Hepatocyte (in vitro differentiated cells): ENCODE measurements around the gene TRIM63. TPM values are rescaled to one million over a fixed set of nuclear protein-coding genes. Genes with fewer than 3 reads are reported as not detected.
A peak's percentile ranks its signal among the peaks of the same experiment; 100 is the strongest.

Source experiments
- DNase-seq: peaks from one replicate; pipeline ENCODE4 v3.0.0-alpha.2; 2016; ENCODE audit warnings: low spot score
- H2AFZ ChIP-seq: fragments of 200-600 bp; sonication (generic); 2 replicates; pipeline ENCODE4 v1.6.0; 2016; ENCODE audit warnings: antibody characterized with exemption, mild to moderate bottlenecking
- H3K27ac ChIP-seq: fragments of 200-600 bp; sonication (generic); 2 replicates; pipeline ENCODE4 v1.5.1; 2016; ENCODE audit warnings: mild to moderate bottlenecking
- H3K27me3 ChIP-seq: fragments of 200-600 bp; sonication (generic); 2 replicates; pipeline ENCODE4 v1.6.1; 2016
- H3K36me3 ChIP-seq: fragments of 200-600 bp; sonication (generic); replicated peaks from 2 replicates; pipeline ENCODE4 v1.5.1; 2016; ENCODE audit warnings: low read depth; ENCODE audit not compliant: insufficient read depth
- H3K4me1 ChIP-seq: fragments of 200-600 bp; sonication (generic); 2 replicates; pipeline ENCODE4 v1.5.1; 2016; ENCODE audit warnings: mild to moderate bottlenecking, moderate library complexity; ENCODE audit not compliant: insufficient read depth
- H3K4me2 ChIP-seq: fragments of 200-600 bp; sonication (generic); 2 replicates; pipeline ENCODE4 v1.6.0; 2016
- H3K4me3 ChIP-seq: fragments of 200-600 bp; sonication (generic); 2 replicates; pipeline ENCODE4 v1.5.1; 2016; ENCODE audit warnings: mild to moderate bottlenecking
- H3K79me2 ChIP-seq: fragments of 200-600 bp; sonication (generic); 2 replicates; pipeline ENCODE4 v1.6.0; 2017; ENCODE audit warnings: mild to moderate bottlenecking
- H3K9me2 ChIP-seq: fragments of 200-600 bp; sonication (generic); replicated peaks from 2 replicates; pipeline ENCODE4 v1.6.0; 2017; ENCODE audit warnings: mild to moderate bottlenecking; ENCODE audit not compliant: insufficient read depth
- H3K9me3 ChIP-seq: fragments of 200-600 bp; sonication (generic); 2 replicates; pipeline ENCODE4 v1.5.1; 2016; ENCODE audit warnings: low read depth, mild to moderate bottlenecking
- H4K20me1 ChIP-seq: fragments of 200-600 bp; sonication (generic); 2 replicates; pipeline ENCODE4 v1.6.0; 2016; ENCODE audit warnings: mild to moderate bottlenecking; ENCODE audit not compliant: insufficient read depth, poor library complexity, severe bottlenecking
- CTCF ChIP-seq: fragments of 200-600 bp; sonication (generic); IDR thresholded peaks from 2 replicates; pipeline ENCODE4 v1.5.1; 2016; ENCODE audit warnings: antibody characterized with exemption, mild to moderate bottlenecking; ENCODE audit not compliant: poor library complexity
- EZH2 ChIP-seq: fragments of 200-600 bp; sonication (generic); IDR thresholded peaks from 2 replicates; pipeline ENCODE4 v1.6.1; 2016; ENCODE audit warnings: antibody characterized with exemption, mild to moderate bottlenecking, borderline replicate concordance
- EZH2phosphoT487 ChIP-seq: fragments of 200-600 bp; sonication (generic); IDR thresholded peaks from one replicate; pipeline ENCODE4 v1.6.1; 2018; ENCODE audit warnings: antibody characterized with exemption, mild to moderate bottlenecking, low read depth, moderate library complexity; ENCODE audit not compliant: unreplicated experiment, severe bottlenecking
- WGBS: methylation state at CpG from one replicate; pipeline ENCODE4 v1.1.6; 2016; ENCODE audit warnings: low lambda C conversion rate; ENCODE audit errors: missing lambda C conversion rate; 5-methylcytosine and 5-hydroxymethylcytosine counted together
- polyA plus RNA-seq: library from polyadenylated mRNA; unstranded; fragments of >200 nt; fragmentation: Nextera tagmentation; extraction: Ambion mirVana; gene quantifications from 2 replicates; pipeline ENCODE4 v1.2.1, GENCODE V29; 2016
- total RNA-seq: library from RNA; depleted of rRNA; stranded (reverse); fragments of >200 nt; gene quantifications from 2 replicates; pipeline ENCODE4 v1.2.3, GENCODE V29; 2014

TRIM63 gene
- total and polyA plus RNA-seq, 2 experiments from 2014 or later, result 2.9 to 8.2 TPM

DNA sequence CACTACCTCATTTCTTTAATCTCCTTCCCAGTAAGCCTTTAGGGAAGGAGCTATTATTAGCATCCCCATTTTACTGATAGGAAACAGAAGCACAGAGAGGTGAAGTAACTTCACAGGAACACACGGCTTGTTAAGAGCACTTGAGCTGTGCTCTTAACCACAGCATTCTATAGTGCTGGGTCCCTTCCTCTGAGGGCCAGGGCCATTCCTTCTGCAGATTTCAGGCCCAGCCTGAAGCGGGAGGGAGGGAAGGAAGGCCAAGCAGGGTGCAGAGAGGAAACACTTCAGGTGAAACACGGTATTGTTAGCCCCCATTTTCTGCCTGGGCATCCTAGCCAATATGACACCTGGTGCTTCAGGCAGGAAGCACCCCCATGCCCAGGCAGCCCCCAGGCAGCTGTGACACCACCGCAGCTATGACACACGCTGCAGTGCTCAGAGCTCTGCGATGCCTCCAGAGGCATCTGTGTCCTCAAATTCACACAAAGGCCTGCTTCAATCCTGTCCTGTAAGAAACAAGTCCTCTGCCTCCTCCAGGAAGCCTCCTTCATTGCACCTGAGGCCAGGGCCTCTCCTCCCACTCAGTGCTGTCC, 50.4 kb downstream of the TRIM63 start:
- H3K4me2 ChIP-seq, result no peak overlapping the region
- WGBS, result 81% methylated on average over 6 of the region's 6 CpGs
- TF ChIP-seq EZH2phosphoT487, result no peak
- no peak for TF ChIP-seq CTCF
- no peak for TF ChIP-seq EZH2

DNA sequence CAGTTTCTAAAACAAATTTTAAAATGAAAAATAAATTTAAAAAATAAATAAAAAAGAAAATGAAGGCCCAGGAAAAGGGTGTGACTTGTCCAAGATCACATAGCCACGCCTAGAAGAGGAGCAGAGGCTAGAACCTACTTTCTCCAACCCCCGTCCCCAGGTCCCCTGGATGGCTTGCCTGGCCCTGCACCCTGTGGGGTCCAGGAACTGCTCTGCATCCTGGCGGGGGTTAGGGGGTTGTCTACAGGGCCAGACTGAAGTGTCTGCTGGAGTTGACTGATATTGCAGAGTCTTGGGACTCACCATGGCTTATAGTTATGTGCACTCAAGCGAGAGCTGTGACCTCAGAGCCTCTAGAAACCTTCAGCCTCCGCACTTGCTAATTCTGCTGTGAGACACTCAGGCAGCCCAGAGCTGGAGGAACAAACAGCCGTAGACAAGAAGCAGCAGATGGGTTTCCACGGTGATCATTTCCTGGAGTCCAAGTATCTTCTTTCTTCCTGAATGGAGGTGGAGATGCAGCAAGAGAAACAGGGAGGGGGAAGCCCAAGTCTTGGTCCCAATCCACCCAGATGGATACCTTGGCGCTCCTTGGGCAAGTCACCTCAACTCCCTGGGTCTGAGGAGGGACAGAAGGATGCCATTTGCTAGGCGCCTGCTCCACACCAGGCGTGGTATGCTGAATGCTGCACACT, 51.0 kb downstream of the TRIM63 start:
- WGBS, result 84% methylated on average over 10 of the region's 10 CpGs
- H3K9me2 ChIP-seq, result no peaks in the 10 kb centered on the region
- no peak for TF ChIP-seq EZH2
- TF ChIP-seq CTCF, result no peak
- no peak for TF ChIP-seq EZH2phosphoT487
- H3K4me2 ChIP-seq, result no peak overlapping the region
- H3K36me3 ChIP-seq, result no peaks in the 10 kb centered on the region
- H3K79me2 ChIP-seq, result no peaks in the 10 kb centered on the region
- no peak overlapping the region for H3K4me3 ChIP-seq
- no peak overlapping the region for H2AFZ ChIP-seq
- H3K4me1 ChIP-seq, result no peaks in the 10 kb centered on the region
- no peak overlapping the region for H3K27ac ChIP-seq
- H3K9me3 ChIP-seq, result no peaks in the 10 kb centered on the region
- H3K27me3 ChIP-seq, result no peaks in the 10 kb centered on the region
- no peaks in the 10 kb centered on the region for H4K20me1 ChIP-seq
- DNase-seq, result no peak

More for the DNA sequence above, 50.4 kb downstream of the TRIM63 start:
- H3K4me3 ChIP-seq, result no peak overlapping the region
- H3K27me3 ChIP-seq, result no peaks in the 10 kb centered on the region
- H3K9me3 ChIP-seq, result no peaks in the 10 kb centered on the region
- DNase-seq, result no peak
- H3K4me1 ChIP-seq, result no peaks in the 10 kb centered on the region
- H3K9me2 ChIP-seq, result no peaks in the 10 kb centered on the region
- H3K27ac ChIP-seq, result no peak overlapping the region
- no peaks in the 10 kb centered on the region for H4K20me1 ChIP-seq
- no peaks in the 10 kb centered on the region for H3K79me2 ChIP-seq
- no peak overlapping the region for H2AFZ ChIP-seq
- no peaks in the 10 kb centered on the region for H3K36me3 ChIP-seq

- no peak overlapping the region for H3K27ac ChIP-seq
- H3K4me3 ChIP-seq, result no peak overlapping the region
- TF ChIP-seq EZH2 (no peak), CTCF (no peak), EZH2phosphoT487 (peak; percentile 58)
- peak; percentile 51 for DNase-seq
- no peaks in the 10 kb centered on the region for H3K27me3 ChIP-seq
- no peaks in the 10 kb centered on the region for H4K20me1 ChIP-seq
- 75% methylated on average over 2 of the region's 2 CpGs for WGBS
- no peaks in the 10 kb centered on the region for H3K36me3 ChIP-seq
- no peaks in the 10 kb centered on the region for H3K4me1 ChIP-seq
- no peaks in the 10 kb centered on the region for H3K79me2 ChIP-seq
- H2AFZ ChIP-seq, result no peak overlapping the region
- H3K9me3 ChIP-seq, result no peaks in the 10 kb centered on the region
- H3K4me2 ChIP-seq, result no peak overlapping the region
- no peaks in the 10 kb centered on the region for H3K9me2 ChIP-seq
Measured at GRCh38 chr1:26015358-26015757, 52.1 kb downstream of the TRIM63 start.
